GM18873 (cell line): ENCODE measurements around the gene CDX1.

Source experiments
- ATAC-seq: cut with Tn5 transposase; IDR thresholded peaks from one replicate; pipeline ENCODE4 v1.9.1; 2021; ENCODE audit warnings: mild to moderate bottlenecking, moderate library complexity, moderate number of reproducible peaks; ENCODE audit not compliant: unreplicated experiment, low FRiP score

The CDX1 gene

DNA sequence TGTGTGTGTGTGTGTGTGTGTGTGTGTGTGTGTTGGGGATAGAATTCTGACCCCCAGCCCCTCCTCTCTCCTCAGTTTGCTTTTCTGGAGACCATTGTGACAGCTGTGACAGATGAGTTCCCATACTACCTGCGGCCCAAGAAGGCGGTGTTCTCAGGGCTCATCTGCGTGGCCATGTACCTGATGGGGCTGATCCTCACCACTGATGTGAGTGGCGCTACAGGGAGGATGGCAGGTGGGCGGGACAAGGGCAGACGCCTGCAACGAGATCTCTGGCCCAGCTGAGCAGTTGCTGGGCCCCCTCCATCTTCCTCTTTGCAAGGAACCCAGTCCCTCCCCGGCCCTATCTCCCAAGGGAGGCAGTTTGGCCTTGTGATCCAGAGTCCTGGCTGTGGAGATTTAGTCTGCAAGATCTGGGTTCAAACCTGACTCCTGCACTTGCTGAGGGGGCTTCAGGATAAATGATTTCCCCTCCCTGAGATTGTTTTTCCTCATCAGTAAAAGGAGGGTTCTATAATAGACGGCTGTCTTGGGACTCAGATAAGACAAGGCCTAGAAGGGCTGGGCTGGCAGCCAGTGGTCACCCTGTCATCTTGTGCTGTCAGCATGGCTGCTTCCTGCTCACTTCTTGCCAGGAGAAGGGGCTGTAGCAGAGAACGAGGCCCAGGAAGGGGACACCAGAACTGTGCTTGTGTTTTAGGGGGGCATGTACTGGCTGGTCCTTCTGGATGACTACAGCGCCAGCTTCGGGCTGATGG lies 37.4 kb downstream of the CDX1 start:
- ATAC-seq = no peak

DNA sequence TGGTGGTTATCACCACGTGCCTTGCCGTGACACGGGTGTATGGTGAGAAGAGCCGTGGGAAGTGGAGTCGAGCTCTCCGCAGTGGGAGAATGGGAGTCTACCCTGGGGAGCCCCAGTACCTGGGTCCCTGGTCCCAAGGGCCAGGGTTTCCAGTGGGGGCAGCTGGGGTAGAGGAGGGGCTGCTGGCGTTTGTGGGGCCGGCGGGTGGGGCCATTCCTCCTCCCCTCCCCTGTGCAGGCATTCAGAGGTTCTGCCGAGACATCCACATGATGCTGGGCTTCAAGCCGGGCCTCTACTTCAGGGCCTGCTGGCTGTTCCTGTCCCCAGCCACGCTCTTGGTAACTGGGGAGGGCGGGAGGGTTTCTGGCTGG lies 38.0 kb downstream of the CDX1 start:
- no peak for ATAC-seq

DNA sequence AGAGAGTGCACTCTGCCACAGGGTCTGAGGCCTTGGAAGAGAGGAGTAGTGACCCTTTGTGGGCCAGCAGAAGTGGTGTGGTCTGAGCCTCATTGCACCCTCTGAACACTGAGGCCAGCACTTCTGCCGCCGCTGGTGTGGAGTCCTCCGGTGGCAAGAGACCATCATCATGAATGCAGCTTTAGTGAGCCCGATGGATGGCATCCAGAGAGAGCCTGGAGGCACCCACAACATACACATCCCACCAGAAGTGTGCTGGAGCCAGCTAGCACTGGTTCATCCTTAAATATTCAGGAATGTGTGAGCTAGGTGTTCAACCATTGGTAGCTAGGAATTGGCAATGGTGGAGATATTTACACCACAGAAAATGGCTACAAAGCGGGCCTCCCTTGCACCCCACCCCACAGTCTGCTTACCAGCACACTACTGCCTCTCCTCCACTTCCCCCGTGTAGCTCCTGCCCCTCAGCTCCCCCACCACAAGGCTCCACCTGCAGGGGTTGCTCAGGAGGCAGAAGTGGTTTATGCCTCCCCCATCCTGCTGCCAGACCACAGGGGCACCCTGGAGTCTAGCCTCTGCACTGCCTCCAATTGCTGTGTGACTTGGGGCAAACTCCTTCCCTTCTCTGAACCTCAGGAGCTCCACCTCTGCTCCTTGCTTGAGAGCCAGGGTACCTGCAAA lies 39.7 kb downstream of the CDX1 start:
- no peak for ATAC-seq

DNA sequence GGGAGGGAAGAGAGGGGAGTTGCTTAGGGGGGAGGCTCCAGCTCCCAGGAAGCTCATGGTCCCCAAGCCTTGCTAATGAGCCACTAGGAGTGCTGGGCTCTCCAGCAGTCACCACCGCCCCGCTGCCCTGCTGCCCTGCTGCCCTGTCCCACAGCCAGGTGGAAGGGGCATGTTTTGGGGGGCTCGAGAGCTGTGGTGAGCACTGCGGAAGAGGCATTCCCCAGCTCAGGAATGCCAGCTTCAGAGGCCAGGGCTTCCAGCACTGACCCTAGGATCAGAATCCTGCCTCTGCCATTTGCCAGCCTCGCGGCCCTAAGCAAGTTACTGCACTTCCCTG lies 40.2 kb downstream of the CDX1 start:
- ATAC-seq = no peak

DNA sequence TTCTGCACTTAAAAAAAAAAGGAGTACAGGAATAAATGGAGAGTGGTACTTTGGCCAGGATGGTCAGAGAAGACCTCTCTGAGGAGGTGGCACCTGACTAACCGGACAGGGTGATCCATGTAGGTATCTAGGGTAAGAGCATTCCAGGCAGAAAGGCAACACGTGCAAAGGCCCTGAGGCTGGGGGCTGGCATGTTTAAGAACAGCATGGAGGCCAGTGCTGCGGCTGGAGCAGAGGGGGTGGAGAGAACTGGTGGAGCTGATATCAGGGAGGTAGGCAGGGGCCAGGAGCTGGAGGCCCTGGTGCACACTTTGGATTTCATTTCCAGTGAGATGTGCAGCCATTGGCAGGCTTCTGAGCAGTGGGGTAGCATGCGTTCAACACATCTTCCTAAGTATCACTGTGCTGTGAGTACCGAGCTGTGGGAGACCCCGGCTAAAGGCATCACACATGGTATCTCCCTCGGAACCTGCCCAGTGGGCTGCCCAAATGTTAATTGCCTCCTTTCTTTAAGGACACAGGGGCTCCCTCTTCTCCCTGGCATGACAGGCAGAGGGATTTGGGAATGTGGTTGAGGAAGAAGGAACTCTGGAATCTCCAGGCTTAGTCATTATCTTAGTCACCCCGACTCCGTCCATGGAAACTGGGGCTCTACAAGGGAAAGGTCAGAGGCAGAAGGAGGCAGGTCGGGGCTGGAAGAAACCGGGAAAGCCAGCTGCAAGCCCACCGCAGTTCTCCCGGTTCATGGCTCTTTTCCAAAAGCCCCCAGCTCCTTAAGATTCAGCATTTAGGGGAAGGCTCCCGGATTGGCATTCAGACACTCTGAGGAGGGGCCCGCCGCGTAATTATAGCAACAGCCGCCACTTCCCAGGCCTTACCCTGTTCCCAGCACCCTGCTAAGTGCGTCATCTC lies 41.9 kb downstream of the CDX1 start:
- ATAC-seq = no peak

DNA sequence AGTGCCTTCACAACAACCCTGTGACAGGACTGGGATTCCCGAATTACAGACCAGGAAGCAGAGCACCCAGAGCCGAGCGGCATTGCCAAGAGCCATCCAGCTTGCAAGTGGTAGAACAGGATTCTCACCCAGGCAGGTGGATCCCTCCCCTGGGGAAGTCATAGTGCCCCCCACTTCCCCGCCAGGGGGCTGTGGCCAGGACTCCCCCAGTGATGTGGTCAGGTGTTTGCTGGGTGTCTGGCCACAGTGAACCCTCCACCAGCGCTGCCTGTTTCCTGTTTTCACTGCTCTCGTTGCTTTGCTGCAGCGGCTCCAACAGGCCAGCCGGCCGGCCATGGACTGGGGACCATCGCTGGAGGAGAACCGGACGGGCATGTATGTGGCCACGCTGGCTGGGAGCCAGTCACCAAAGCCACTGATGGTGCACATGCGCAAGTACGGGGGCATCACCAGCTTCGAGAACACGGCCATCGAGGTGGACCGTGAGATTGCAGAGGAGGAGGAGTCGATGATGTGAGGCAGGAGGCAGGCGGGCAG lies 42.6 kb downstream of the CDX1 start:
- ATAC-seq = no peak

DNA sequence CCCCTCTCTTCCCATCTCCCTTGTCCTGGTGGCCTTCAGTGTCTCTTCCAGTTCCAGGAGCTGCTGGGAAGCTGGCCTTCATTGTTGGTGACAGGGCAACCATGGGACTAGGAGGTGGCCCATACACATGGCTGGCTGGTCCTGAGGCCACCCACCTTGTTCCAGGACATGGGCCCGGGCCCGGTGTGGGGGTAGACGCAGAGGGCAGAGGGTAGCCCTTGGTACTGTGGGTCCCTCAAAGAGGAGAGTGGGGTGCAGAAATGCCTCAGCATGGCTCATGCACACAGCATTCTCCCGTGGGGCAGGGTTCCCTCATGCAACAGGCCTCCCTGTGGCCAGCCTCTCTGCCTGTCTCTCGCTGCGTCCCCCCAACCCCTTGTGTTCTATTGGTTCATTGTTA lies 44.1 kb downstream of the CDX1 start:
- ATAC-seq = no peak

DNA sequence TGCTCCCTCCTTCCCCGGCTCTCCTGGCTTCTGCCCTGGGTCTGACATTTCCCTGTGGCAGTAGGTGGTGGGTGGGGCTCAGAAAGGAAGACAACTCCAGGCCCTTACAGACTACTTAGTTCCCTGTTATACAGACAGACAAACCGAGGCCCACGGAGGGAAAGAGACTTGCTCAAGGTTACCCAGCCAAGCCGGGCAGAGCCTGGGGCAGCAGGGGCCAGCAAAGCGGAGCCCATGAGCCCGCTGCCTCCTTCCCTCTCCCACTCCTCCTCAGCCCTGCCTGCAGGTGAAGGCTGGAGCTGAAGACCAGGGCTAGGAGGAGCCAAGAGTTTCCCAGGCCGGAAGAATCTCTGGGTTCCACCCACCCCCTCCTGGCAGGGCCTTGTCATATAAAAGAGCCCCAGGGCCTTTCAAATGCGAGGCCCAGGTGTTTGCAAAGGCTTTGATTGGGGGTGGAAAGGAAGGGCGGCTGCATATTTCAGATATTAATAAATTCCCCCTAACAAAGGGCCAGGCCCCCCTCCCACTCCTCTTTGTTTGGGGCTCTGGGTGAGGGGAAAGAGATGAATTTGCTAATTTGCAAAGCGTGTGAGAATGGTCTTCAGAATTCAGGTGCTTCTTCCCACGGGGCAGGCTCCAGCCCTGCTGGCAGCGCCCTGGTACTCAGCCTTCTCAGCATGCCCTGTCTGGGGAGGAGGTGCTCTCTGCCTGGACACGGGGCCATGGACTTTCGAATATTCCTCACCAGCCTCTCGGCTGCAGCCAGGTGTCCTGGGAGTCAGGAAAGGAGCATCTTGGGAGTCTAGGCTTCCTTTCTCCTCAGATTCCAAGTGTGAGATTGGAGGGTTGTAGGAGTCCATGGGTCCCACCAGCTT lies 44.8 kb downstream of the CDX1 start:
- ATAC-seq = no peak

DNA sequence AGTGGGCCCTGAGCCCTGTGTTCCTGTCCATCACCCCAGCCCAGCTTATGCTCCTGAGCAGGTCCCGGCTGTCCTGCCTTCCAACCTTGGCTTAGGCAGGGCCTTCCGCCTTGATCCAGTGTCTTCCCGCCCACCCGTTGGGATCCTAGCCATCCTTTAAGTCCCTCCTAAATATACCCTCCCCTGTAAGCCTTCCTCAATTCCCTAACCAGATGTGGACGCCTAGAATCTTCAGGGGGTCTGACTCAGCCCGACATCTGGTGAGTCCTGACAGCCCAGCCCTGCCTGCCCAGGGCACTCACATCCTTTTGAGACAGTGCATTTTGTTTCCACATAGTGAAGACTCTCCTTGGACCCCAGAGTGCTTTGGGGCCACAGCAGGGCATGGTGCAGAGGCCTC lies 47.0 kb downstream of the CDX1 start:
- ATAC-seq = no peak

DNA sequence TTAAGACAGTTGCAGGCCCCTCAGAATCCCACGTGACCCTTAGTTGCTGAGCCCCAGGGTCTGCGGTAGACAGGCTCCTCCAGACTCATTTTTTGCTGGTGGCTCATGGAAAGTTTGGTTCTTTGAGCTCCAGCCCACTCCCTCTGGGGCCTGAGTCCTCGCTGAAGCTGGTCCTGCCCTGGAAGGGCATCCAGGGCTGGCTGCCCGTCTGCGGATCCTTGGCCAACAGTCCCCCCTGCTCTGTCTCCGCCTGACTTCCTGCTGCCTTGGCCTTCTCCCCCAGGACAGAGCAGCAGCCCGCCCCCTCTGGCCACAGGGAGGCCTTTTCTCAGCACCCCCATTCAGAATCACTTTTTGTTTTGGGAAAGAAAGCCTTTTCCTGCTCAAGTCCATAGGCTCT lies 47.7 kb downstream of the CDX1 start:
- no peak for ATAC-seq

DNA sequence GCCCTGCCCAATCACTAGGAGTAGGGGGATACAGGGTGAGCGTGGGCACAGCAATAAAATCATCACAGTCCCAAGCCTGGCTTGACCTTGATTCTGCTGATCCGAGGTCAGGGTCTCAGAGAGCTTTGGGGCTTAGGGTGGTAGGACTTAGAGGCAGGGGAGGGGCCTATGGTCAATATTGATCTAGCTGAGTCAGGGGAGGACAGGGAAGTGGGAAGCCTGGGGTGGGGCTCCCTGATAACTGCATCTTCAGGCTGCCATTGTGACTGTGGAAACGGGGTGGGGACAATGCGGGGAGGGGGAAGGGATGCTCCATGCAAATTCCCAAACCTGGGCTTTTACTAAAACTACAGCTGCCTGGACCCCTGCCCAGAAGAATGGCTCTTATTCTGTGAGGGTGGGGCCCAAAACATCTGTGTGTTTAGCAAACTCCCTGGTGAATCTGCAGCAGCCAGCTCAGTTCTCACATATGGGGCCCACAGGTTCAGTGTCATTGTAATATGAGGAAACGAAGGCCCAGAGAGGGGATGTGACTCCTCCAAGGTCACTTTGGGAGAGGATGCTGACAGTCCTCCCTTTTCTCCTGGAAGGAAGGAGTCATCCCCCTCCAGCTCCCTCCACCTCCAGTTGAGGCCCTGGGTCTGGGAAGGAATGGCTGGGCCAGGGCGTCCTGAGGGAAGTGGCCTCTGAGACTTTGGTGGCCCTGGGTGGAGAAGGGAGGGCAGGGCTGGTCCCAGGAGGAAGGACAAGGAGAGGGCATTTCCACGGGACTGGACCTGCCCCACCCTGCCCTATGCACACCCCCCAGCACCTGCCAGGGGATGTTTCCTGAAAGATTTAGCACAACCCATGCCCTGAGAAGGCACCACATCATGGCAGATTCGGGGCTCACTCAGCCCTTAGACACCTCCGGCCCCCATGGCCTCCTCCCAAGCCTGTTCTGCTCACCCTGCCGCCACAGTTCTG lies 49.7 kb downstream of the CDX1 start:
- ATAC-seq = no peak

DNA sequence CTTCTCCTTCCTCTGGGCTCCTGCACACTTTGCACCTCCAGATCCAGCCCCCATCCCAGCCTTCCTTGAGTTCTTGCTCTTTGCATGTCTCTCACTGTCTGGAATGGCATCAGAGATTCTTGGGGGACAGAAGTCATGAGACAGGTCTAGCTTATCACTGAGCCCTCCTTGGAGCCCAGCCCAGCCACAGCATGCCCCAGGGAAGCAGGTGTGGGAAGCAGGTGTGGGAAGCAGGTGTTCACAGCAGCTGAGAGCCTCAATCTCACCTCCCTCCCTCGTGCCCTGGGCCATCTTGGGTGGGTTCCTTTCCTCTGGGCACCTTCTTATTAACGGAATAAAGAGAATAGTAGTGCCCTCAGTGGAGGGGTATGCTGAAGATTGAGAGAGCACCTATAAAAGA lies 50.5 kb downstream of the CDX1 start:
- no peak for ATAC-seq

DNA sequence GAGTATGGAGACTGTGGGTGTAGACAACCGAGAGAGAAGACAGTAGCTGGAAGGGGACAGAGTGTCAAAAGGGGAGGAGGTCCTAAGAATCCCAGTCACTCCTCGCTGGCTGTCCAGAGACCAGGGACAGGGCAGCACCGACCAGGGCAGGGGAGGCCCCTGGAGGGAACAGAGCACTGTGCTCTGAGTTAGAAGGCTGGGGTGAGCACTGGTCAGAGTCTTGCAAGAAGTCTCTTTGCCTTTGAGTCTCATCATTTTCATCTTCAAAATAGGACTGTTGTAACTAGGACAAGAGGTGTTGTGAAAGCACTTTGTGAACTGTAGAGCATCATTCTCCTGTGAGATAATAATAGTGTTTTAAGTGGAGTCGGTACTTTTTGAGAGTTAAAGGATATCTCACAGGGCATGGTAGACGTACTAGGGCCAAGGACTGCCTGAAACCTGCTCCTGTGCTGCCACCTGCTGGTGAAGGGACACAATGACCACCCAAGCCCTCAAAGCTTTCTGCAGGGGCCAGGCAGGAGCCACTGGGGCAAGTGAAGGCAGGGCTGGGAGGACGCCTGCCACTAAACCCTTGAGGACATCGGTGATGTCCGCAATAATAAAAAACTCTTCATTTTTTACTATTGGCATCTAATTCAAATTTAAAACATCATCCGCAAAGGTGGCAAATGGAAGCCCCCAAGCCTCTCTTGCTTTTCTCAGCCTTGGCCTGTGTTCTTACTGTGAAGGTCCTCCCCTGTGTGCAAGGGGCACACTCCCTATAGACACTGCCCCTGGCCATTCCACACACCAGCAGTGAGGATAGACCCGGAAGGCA lies 51.5 kb downstream of the CDX1 start:
- ATAC-seq = peak; percentile 56

DNA sequence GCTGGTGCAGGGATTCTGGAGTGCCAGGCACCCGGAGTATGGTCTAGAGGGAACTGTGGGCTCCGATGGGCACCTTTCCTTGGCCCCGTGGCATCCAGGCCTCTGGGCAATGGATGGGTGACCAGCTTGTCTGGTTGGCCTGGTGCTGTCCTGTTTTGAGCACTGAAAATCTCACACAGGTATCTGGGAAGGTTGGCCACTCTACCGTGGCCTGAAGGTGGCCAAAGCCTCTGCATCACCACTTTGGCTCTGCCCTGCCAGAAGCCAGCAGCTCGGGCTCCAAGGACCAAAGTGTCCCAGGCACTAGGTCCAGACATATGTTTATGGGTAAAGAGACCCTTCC lies 52.1 kb downstream of the CDX1 start:
- ATAC-seq = no peak

DNA sequence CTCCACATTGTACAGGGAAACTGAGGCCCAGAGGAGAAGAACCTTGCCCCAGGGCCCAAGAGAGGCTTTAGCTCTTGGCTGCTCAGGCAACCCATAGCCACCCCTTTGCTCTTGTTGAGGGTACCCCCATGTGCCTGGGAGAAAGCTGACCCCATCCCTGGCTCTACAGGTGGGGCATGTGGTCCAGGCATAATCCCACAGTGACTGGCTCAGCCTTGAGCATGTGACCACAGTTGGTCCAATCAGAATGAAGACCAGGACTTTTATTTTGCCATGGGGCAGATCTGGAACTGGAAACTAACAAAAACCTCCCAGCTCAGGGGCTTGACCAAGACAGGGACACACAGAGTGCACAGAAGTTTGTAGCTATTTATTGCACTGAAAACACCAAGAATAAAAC lies 52.6 kb downstream of the CDX1 start:
- ATAC-seq = no peak

DNA sequence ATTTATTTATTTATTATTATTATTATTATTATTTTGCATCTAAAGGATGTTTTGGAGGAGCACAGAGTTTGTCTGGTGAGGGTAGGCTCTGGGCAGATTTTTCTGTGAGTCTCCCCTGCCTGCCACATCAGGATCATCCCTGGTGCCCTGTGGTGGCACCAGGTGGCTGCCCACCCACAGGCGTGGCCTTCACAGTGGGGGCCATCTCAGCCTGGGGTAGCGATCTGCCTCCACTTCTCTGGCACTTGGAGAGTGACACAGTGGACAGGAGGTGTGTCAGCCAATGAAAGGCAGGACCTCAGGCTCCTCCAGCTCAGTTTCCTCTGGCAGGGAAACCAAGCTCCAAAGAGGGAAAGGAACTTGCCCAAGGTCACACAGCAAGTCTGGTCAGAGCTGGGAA lies 53.3 kb downstream of the CDX1 start:
- no peak for ATAC-seq

DNA sequence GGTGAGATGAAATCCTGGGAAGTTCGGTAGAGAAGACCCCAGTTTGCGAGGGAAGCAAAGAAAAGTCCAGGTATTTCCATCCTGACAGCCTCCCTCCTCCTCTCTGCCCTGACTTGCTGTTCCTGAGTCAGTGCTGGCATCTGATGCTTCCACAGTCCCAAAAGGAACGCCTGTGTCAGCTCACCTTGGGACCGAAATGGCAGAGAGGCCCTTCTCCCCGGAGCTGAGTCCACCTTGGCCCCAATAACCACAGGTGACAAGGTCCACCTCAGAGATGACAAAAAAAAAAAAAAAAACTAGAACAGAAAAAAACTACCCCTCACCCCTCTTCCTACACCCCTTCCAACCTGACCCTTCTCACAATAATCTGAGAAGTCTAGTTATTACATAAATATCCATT lies 54.9 kb downstream of the CDX1 start:
- ATAC-seq = no peak

DNA sequence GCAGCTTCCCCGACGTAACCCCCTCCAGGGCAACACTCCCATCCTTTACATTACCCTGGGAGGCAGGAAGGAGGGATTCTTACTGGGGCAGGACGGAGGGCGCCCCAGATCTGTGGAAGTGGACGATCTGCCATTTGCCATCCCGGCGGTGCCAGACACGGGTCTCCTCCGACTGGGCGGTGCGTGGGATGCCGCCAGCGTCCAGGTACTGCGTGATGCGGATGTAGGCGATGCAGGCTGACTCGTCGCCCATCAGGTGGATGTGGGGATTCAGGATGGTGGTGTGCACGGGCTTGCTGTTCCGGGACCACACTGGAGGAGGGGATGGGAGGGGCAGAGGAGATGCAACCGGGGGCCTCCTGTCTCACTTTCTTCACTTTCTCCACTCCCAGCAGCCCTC lies 56.3 kb downstream of the CDX1 start:
- no peak for ATAC-seq
